ENCODE measurements around the gene ATXN1L. TPM values are rescaled to one million over a fixed set of nuclear protein-coding genes. Genes with fewer than 3 reads are reported as not detected.

ATXN1L gene
- total RNA-seq, 1 experiment from 2014 or later, result 12.1 TPM

DNA sequence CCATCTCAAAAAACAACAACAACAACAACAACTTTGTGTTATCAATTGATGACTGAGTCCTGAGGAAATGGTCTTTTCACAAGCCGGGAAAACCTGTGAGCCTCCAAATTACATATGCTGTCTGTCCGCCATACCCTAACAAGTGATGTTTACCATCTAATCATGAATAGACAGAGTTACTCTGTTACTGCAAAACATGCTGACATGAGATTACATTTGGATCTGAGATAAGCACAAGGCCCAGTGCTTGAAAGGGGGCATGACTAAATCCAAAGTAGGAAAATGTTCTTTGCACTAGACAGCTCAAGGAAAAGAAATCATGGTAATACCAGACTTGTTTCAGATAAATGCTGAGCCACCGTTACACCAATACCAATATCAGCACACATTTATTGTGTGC lies 8.6 kb upstream of the ATXN1L start:
- Histone ChIP-seq H3K27me3 (ENCODE audit: control insufficient read depth, insufficient read depth, low read length) (no peaks in the 10 kb centered on the region), H3K36me3 (replicated peaks; ENCODE audit: control insufficient read depth, insufficient read depth, low read length) (no peaks in the 10 kb centered on the region), H3K4me3 (ENCODE audit: insufficient read depth, low read depth, low read length) (no peak overlapping the region)
- DNase-seq, result no peak

DNA sequence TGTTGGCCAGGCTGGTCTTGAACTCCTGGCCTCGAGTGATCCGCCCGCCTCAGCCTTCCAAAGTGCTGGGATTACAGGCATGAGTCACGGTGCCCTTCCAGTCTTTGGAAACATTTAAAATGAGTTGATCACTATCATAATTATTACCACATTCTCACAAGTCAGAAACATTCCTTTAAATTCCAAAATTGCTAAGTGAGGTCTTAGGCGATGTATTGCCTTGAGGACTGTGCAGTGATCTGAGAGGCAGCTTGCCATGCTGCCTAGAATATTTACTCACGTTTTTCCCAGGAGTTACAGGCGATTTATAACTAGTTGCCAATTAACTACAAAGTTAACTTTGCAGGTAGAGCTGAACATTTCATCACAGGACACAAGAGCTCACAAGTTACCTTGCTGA lies 5.7 kb upstream of the ATXN1L start:
- no peak overlapping the region for H3K4me3 ChIP-seq (ENCODE audit: insufficient read depth, low read depth, low read length)
- no peaks in the 10 kb centered on the region for H3K36me3 ChIP-seq (replicated peaks; ENCODE audit: control insufficient read depth, insufficient read depth, low read length)
- no peak for DNase-seq
- H3K27me3 ChIP-seq (ENCODE audit: control insufficient read depth, insufficient read depth, low read length), result no peaks in the 10 kb centered on the region

- H3K4me3 ChIP-seq (ENCODE audit: insufficient read depth, low read depth, low read length), result no peak overlapping the region
- DNase-seq, result no peak
- H3K27me3 ChIP-seq (ENCODE audit: control insufficient read depth, insufficient read depth, low read length), result no peaks in the 10 kb centered on the region
- H3K36me3 ChIP-seq (replicated peaks; ENCODE audit: control insufficient read depth, insufficient read depth, low read length), result no peaks in the 10 kb centered on the region; the same call in 1 of the 2 replicates
These were observed 2.2 kb upstream of the ATXN1L start for GRCh38 chr16:71843572-71843971.

GRCh38 chr16:71846431-71846830 lies 655 bp downstream of the ATXN1L start:
- no peaks in the 10 kb centered on the region for H3K27me3 ChIP-seq (ENCODE audit: control insufficient read depth, insufficient read depth, low read length)
- DNase-seq, result peak; percentile 59
- H3K4me3 ChIP-seq (ENCODE audit: insufficient read depth, low read depth, low read length), result peak overlapping the region; percentile 95
- peaks cover 12% of the 10 kb centered on the region for H3K36me3 ChIP-seq (replicated peaks; ENCODE audit: control insufficient read depth, insufficient read depth, low read length)

GRCh38 chr16:71847096-71847495 lies 1.3 kb downstream of the ATXN1L start:
- DNase-seq, result no peak

GRCh38 chr16:71848622-71849021 lies 2.8 kb downstream of the ATXN1L start:
- no peak overlapping the region for H3K4me3 ChIP-seq (ENCODE audit: insufficient read depth, low read depth, low read length)
- no peak for DNase-seq

More at GRCh38 chr16:71847096-71847495, 1.3 kb downstream of the ATXN1L start:
- Histone ChIP-seq H3K36me3 (replicated peaks; ENCODE audit: control insufficient read depth, insufficient read depth, low read length) (peaks cover 14% of the 10 kb centered on the region), H3K27me3 (ENCODE audit: control insufficient read depth, insufficient read depth, low read length) (no peaks in the 10 kb centered on the region), H3K4me3 (ENCODE audit: insufficient read depth, low read depth, low read length) (peak overlapping the region; percentile 95)

GRCh38 chr16:71851746-71852145 lies 6.0 kb downstream of the ATXN1L start:
- Histone ChIP-seq H3K36me3 (replicated peaks; ENCODE audit: control insufficient read depth, insufficient read depth, low read length) (peaks cover 14% of the 10 kb centered on the region), H3K27me3 (ENCODE audit: control insufficient read depth, insufficient read depth, low read length) (no peaks in the 10 kb centered on the region), H3K4me3 (ENCODE audit: insufficient read depth, low read depth, low read length) (no peak overlapping the region)
- DNase-seq, result no peak

More at GRCh38 chr16:71848622-71849021, 2.8 kb downstream of the ATXN1L start:
- Histone ChIP-seq H3K27me3 (ENCODE audit: control insufficient read depth, insufficient read depth, low read length) (no peaks in the 10 kb centered on the region), H3K36me3 (replicated peaks; ENCODE audit: control insufficient read depth, insufficient read depth, low read length) (peaks cover 14% of the 10 kb centered on the region)

- Histone ChIP-seq H3K4me3 (ENCODE audit: insufficient read depth, low read depth, low read length) (no peak overlapping the region), H3K36me3 (replicated peaks; ENCODE audit: control insufficient read depth, insufficient read depth, low read length) (peaks cover 14% of the 10 kb centered on the region), H3K27me3 (ENCODE audit: control insufficient read depth, insufficient read depth, low read length) (no peaks in the 10 kb centered on the region)
- DNase-seq, result no peak
These were observed 6.4 kb downstream of the ATXN1L start for GRCh38 chr16:71852158-71852557.

GRCh38 chr16:71852561-71852960 lies 6.8 kb downstream of the ATXN1L start:
- Histone ChIP-seq H3K4me3 (ENCODE audit: insufficient read depth, low read depth, low read length) (no peak overlapping the region), H3K36me3 (replicated peaks; ENCODE audit: control insufficient read depth, insufficient read depth, low read length) (peaks cover 14% of the 10 kb centered on the region), H3K27me3 (ENCODE audit: control insufficient read depth, insufficient read depth, low read length) (no peaks in the 10 kb centered on the region)
- DNase-seq, result no peak

DNA sequence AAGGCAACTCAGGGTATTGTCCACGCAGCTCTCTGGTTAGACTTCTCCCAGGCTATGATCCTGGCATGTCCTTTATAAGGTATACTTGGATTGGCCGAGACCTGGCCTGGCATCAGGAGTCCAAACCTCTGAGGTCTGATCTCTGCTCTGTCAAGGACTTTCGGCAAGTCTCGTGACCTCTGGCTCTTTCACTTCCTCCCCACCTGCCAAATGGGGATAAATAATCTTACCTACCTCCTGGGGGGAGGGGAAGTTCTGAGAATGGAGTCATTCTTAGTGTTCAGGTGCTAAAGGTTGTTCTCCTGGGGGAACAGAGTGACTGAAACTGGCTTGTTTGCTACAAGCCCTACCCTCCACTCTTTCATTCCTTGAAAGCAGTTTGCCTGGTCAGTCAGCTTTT lies 7.6 kb downstream of the ATXN1L start:
- peaks cover 14% of the 10 kb centered on the region for H3K36me3 ChIP-seq (replicated peaks; ENCODE audit: control insufficient read depth, insufficient read depth, low read length)
- DNase-seq, result no peak

DNA sequence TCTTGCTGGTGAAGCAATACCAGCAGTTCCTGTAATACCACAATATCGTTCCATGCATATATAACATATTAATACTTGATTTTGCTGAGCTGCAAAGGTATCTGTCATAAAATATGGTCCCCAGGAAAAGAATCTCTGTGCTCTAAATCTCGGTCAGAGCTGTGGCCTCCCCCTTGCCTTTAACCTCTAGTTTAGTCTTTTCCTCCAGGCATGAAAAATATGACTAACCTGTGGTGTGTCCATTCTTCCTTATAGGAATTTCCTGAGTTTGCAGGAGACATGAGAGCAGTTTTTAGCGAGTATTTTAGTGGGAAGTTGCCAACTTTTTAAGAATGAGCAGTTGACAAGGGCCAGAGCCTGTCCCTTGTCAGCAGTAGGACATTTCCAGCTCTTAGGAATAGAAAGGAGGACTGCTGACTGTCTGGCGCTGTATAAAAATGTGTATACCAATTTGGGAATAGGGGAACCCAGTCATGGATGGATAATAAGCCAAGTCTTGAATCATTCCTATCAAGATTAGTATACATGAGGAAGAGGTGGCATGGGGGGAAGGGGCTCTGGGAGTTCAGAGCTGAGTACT lies 8.7 kb downstream of the ATXN1L start:
- Histone ChIP-seq H3K36me3 (replicated peaks; ENCODE audit: control insufficient read depth, insufficient read depth, low read length) (peaks cover 11% of the 10 kb centered on the region), H3K27me3 (ENCODE audit: control insufficient read depth, insufficient read depth, low read length) (no peaks in the 10 kb centered on the region)

More for the DNA sequence above, 7.6 kb downstream of the ATXN1L start:
- Histone ChIP-seq H3K27me3 (ENCODE audit: control insufficient read depth, insufficient read depth, low read length) (no peaks in the 10 kb centered on the region), H3K4me3 (ENCODE audit: insufficient read depth, low read depth, low read length) (no peak overlapping the region)

GRCh38 chr16:71855937-71856662 lies 10.3 kb downstream of the ATXN1L start:
- H3K36me3 ChIP-seq (replicated peaks; ENCODE audit: control insufficient read depth, insufficient read depth, low read length), result peaks cover 3% of the 10 kb centered on the region
- no peak overlapping the region for H3K4me3 ChIP-seq (ENCODE audit: insufficient read depth, low read depth, low read length)
- H3K27me3 ChIP-seq (ENCODE audit: control insufficient read depth, insufficient read depth, low read length), result no peaks in the 10 kb centered on the region
- DNase-seq, result no peak

More for the DNA sequence above, 8.7 kb downstream of the ATXN1L start:
- no peak for DNase-seq
- H3K4me3 ChIP-seq (ENCODE audit: insufficient read depth, low read depth, low read length), result no peak overlapping the region

GRCh38 chr16:71859762-71860521 lies 14.2 kb downstream of the ATXN1L start:
- no peak overlapping the region for H3K4me3 ChIP-seq (ENCODE audit: insufficient read depth, low read depth, low read length)
- DNase-seq, result no peak
- H3K27me3 ChIP-seq (ENCODE audit: control insufficient read depth, insufficient read depth, low read length), result no peaks in the 10 kb centered on the region
- peaks cover 14% of the 10 kb centered on the region for H3K36me3 ChIP-seq (replicated peaks; ENCODE audit: control insufficient read depth, insufficient read depth, low read length)

- Histone ChIP-seq H3K4me3 (ENCODE audit: insufficient read depth, low read depth, low read length) (no peak overlapping the region), H3K27me3 (ENCODE audit: control insufficient read depth, insufficient read depth, low read length) (no peaks in the 10 kb centered on the region), H3K36me3 (replicated peaks; ENCODE audit: control insufficient read depth, insufficient read depth, low read length) (peaks cover 17% of the 10 kb centered on the region)
- DNase-seq, result no peak
These were observed 18.2 kb downstream of the ATXN1L start for GRCh38 chr16:71863995-71864394.

All from H7 (cell line).